AG08396 (cell line): Measurements from ENCODE around the gene HLTF.
"Not testable (repeated sequence)": the region's sequence is repeated elsewhere in the genome, so short reads cannot be mapped to it uniquely, and the experiment has no call there.

ENCODE experiments used
- DNase-seq: peaks from one replicate; pipeline ENCODE4 v3.0.0; 2012; ENCODE audit warnings: low spot score, mixed read lengths

The HLTF gene

GRCh38 chr3:149086232-149086988, at the start of gene HLTF:
HLTF (minus strand) TSS chr3:149086533; CDS start chr3:149086336, 197 bp downstream.
- DNase-seq = peak; percentile 96

- DNase-seq = no peak
Measured at GRCh38 chr3:149134575-149134974, 48.2 kb upstream of the HLTF start.

- DNase-seq = no peak
Measured at GRCh38 chr3:149131589-149131988, 45.3 kb upstream of the HLTF start.

GRCh38 chr3:149129326-149130205, 43.2 kb upstream of the HLTF start, which contains the start of gene HPS3:
HPS3 (plus strand) TSS chr3:149129638; CDS start chr3:149129724, 86 bp downstream.
- peak; percentile 97 for DNase-seq

- DNase-seq = no peak
Measured at GRCh38 chr3:149128821-149129220, 42.5 kb upstream of the HLTF start.

- no peak for DNase-seq
Measured at GRCh38 chr3:149122721-149123578, 36.6 kb upstream of the HLTF start.

GRCh38 chr3:149120051-149120972, 34.0 kb upstream of the HLTF start:
- peak; percentile 64 for DNase-seq

- no peak for DNase-seq
Measured at GRCh38 chr3:149119466-149119865, 33.1 kb upstream of the HLTF start.

- DNase-seq = no peak
Measured at GRCh38 chr3:149118724-149119123, 32.4 kb upstream of the HLTF start.

- DNase-seq = no peak
Measured at GRCh38 chr3:149115114-149115513, 28.8 kb upstream of the HLTF start.

- no peak for DNase-seq
Measured at GRCh38 chr3:149114458-149114857, 28.1 kb upstream of the HLTF start.

GRCh38 chr3:149104484-149104883, 18.2 kb upstream of the HLTF start:
- no peak for DNase-seq

- no peak for DNase-seq
Measured at GRCh38 chr3:149101641-149102040, 15.3 kb upstream of the HLTF start.

- no peak for DNase-seq
Measured at GRCh38 chr3:149101154-149101553, 14.8 kb upstream of the HLTF start.

GRCh38 chr3:149097987-149098386, 11.7 kb upstream of the HLTF start:
- not testable (repeated sequence) for DNase-seq

- no peak for DNase-seq
Measured at GRCh38 chr3:149095487-149095886, 9.2 kb upstream of the HLTF start.

- DNase-seq = no peak
Measured at GRCh38 chr3:149091983-149092382, 5.7 kb upstream of the HLTF start.

- DNase-seq = no peak
Measured at GRCh38 chr3:149090907-149091306, 4.6 kb upstream of the HLTF start.

- no peak for DNase-seq
Measured at GRCh38 chr3:149090461-149090860, 4.1 kb upstream of the HLTF start.

- no peak for DNase-seq
Measured at GRCh38 chr3:149089395-149089794, 3.1 kb upstream of the HLTF start.

GRCh38 chr3:149087208-149087607, 875 bp upstream of the HLTF start:
- no peak for DNase-seq
